Measurements from ENCODE around the gene BMPR1B. TPM values are rescaled to one million over a fixed set of nuclear protein-coding genes. Genes with fewer than 3 reads are reported as not detected.

BMPR1B gene
- total and polyA plus RNA-seq, 2 donors (not counting 1 experiment from before 2014, with no cell fraction given) = not detected

- WGBS (ENCODE audit: insufficient coverage) = no CpG with 5 or more reads among the region's 4 CpGs
- ChIA-PET POLR2A (no interaction called here), CTCF (no interaction called here)
- Histone ChIP-seq H4K20me1 (ENCODE audit: control insufficient read depth, insufficient read depth, low read length, poor library complexity, severe bottlenecking) (no peaks in the 10 kb centered on the region), H3K36me3 (replicated peaks in 1 of 2; ENCODE audit: control extremely low read depth in 1 of 2, control insufficient read depth in 1 of 2, extremely low read depth in 1 of 2, insufficient read depth in 2 of 2, low read length in 1 of 2) (no peaks in the 10 kb centered on the region), H3K27me3 (replicated peaks in 1 of 4; ENCODE audit: control extremely low read depth in 1 of 4, control insufficient read depth in 3 of 4, insufficient read depth in 4 of 4, low read length in 3 of 4) (no peaks in the 10 kb centered on the region), H3K4me1 (ENCODE audit: control insufficient read depth in 2 of 2, insufficient read depth in 2 of 2, low read length in 2 of 2) (peaks cover 0 to 3% of the 10 kb centered on the region in 2 donors), H3K9me3 (ENCODE audit: control extremely low read depth in 1 of 3, control insufficient read depth in 2 of 3, insufficient read depth in 1 of 3, low read length in 2 of 3) (no peaks in the 10 kb centered on the region), H3K27ac (ENCODE audit: low read length in 2 of 2) (no peak overlapping the region), H3K4me3 (ENCODE audit: control extremely low read depth in 1 of 5, extremely low read depth in 1 of 5, insufficient read depth in 1 of 5, low read depth in 2 of 5, low read length in 4 of 5) (no peak overlapping the region), H3K79me2 (ENCODE audit: control insufficient read depth, insufficient read depth, low read length) (no peaks in the 10 kb centered on the region), H2AFZ (ENCODE audit: insufficient read depth, low read depth, low read length, poor library complexity, severe bottlenecking) (no peak overlapping the region), H3K9ac (ENCODE audit: low read length) (no peak overlapping the region), H3K4me2 (replicated peaks; ENCODE audit: low read depth, low read length, poor library complexity, severe bottlenecking) (no peak overlapping the region)
- TF ChIP-seq EZH2 (IDR thresholded peaks at IDR 0.05; ENCODE audit: borderline replicate concordance, insufficient read depth, low read depth, low read length, poor library complexity, severe bottlenecking) (no peak), CTCF (IDR thresholded peaks at IDR 0.05) (no peak)
- Mint-ChIP-seq H3K27me3 (no peaks in the 10 kb centered on the region), H3K4me1 (peaks cover 8% of the 10 kb centered on the region), H3K4me3 (no peak overlapping the region), H3K27ac (no peak overlapping the region), H3K9me3 (ENCODE audit: insufficient read depth) (no peaks in the 10 kb centered on the region)
- no peak for ATAC-seq (ENCODE audit: low read depth)
- DNase-seq = no peak
- intact Hi-C loops (cut with micrococcal nuclease) = no loop called here
These were observed 242.4 kb downstream of the BMPR1B start for GRCh38 chr4:95000076-95000648.

- ChIA-PET POLR2A (no interaction called here), CTCF (no interaction called here)
- H3K4me2 ChIP-seq (replicated peaks; ENCODE audit: low read depth, low read length, poor library complexity, severe bottlenecking) = no peak overlapping the region
- H2AFZ ChIP-seq (ENCODE audit: insufficient read depth, low read depth, low read length, poor library complexity, severe bottlenecking) = no peak overlapping the region
- no peaks in the 10 kb centered on the region for H3K4me1 ChIP-seq (ENCODE audit: control insufficient read depth in 2 of 2, insufficient read depth in 2 of 2, low read length in 2 of 2)
- no peaks in the 10 kb centered on the region for H4K20me1 ChIP-seq (ENCODE audit: control insufficient read depth, insufficient read depth, low read length, poor library complexity, severe bottlenecking)
- H3K27ac ChIP-seq (ENCODE audit: low read length in 2 of 2) = no peak overlapping the region
- DNase-seq (no peak), ATAC-seq (ENCODE audit: low read depth) (no peak)
- no peaks in the 10 kb centered on the region for H3K27me3 ChIP-seq (replicated peaks in 1 of 4; ENCODE audit: control extremely low read depth in 1 of 4, control insufficient read depth in 3 of 4, insufficient read depth in 4 of 4, low read length in 3 of 4)
- no peak overlapping the region for H3K4me3 Mint-ChIP-seq
- no peaks in the 10 kb centered on the region for H3K79me2 ChIP-seq (ENCODE audit: control insufficient read depth, insufficient read depth, low read length)
- TF ChIP-seq EZH2 (IDR thresholded peaks at IDR 0.05; ENCODE audit: borderline replicate concordance, insufficient read depth, low read depth, low read length, poor library complexity, severe bottlenecking) (no peak), CTCF (IDR thresholded peaks at IDR 0.05) (no peak)
- no peaks in the 10 kb centered on the region for H3K36me3 ChIP-seq (replicated peaks in 1 of 2; ENCODE audit: control extremely low read depth in 1 of 2, control insufficient read depth in 1 of 2, extremely low read depth in 1 of 2, insufficient read depth in 2 of 2, low read length in 1 of 2)
- no peaks in the 10 kb centered on the region for H3K27me3 Mint-ChIP-seq
- no peak overlapping the region for H3K9ac ChIP-seq (ENCODE audit: low read length)
- H3K27ac Mint-ChIP-seq = no peak overlapping the region
- no peaks in the 10 kb centered on the region for H3K4me1 Mint-ChIP-seq
- H3K9me3 Mint-ChIP-seq (ENCODE audit: insufficient read depth) = no peaks in the 10 kb centered on the region
- H3K4me3 ChIP-seq (ENCODE audit: control extremely low read depth in 1 of 5, extremely low read depth in 1 of 5, insufficient read depth in 1 of 5, low read depth in 2 of 5, low read length in 4 of 5) = no peak overlapping the region
- intact Hi-C loops (cut with micrococcal nuclease) = no loop called here
- H3K9me3 ChIP-seq (ENCODE audit: control extremely low read depth in 1 of 3, control insufficient read depth in 2 of 3, insufficient read depth in 1 of 3, low read length in 2 of 3) = no peaks in the 10 kb centered on the region
These were observed 247.2 kb downstream of the BMPR1B start for GRCh38 chr4:95004912-95005311.
